HepG2 (cell line): ENCODE results near the gene SHPK. TPM values are rescaled to one million over a fixed set of nuclear protein-coding genes. Genes with fewer than 3 reads are reported as not detected.
A peak's percentile ranks its signal among the peaks of the same experiment; 100 is the strongest.

ENCODE experiments used
- ATF7-NPFF ChIP-seq: sonication (generic); formaldehyde crosslinking; IDR thresholded peaks from 2 replicates; pipeline ENCODE4 v1.8.1; 2023; ENCODE audit warnings: mild to moderate bottlenecking, low read depth, missing genetic modification reagents, moderate library complexity
- GPN1 ChIP-seq: sonication (generic); formaldehyde crosslinking; IDR thresholded peaks from 2 replicates; pipeline ENCODE4 v1.5.1; 2020; ENCODE audit warnings: missing genetic modification reagents, borderline replicate concordance
- HNF1B ChIP-seq: sonication (generic); formaldehyde crosslinking; IDR thresholded peaks from 2 replicates; pipeline ENCODE4 v1.5.1; 2020; ENCODE audit warnings: mild to moderate bottlenecking, moderate library complexity, missing genetic modification reagents
- MAF1 ChIP-seq: sonication (generic); formaldehyde crosslinking; IDR thresholded peaks from 2 replicates; pipeline ENCODE4 v1.5.0; 2020; ENCODE audit warnings: missing genetic modification reagents, borderline replicate concordance
- PHF5A ChIP-seq: IDR thresholded peaks from one replicate; pipeline ENCODE4 v1.6.1; 2018; ENCODE audit warnings: low read depth, missing genetic modification reagents; ENCODE audit not compliant: unreplicated experiment
- ZBTB7A ChIP-seq: sonication (generic); formaldehyde crosslinking; IDR thresholded peaks from 2 replicates; pipeline ENCODE4 v1.8.0; 2022; ENCODE audit warnings: mild to moderate bottlenecking, missing genetic modification reagents
- ZKSCAN8 ChIP-seq: IDR thresholded peaks from 2 replicates; pipeline ENCODE4 v1.6.1; 2016; ENCODE audit warnings: borderline replicate concordance, missing genetic modification reagents, missing compliant biosample characterization
- ZMYM4 ChIP-seq: sonication (generic); formaldehyde crosslinking; IDR thresholded peaks from 2 replicates; pipeline ENCODE4 v1.8.1; 2023; ENCODE audit warnings: mild to moderate bottlenecking, missing genetic modification reagents
- ZNF34 ChIP-seq: sonication (generic); formaldehyde crosslinking; IDR thresholded peaks from 2 replicates; pipeline ENCODE4 v1.4.0; 2020; ENCODE audit warnings: mild to moderate bottlenecking, missing genetic modification reagents, borderline replicate concordance
- ZNF564 ChIP-seq: sonication (generic); formaldehyde crosslinking; IDR thresholded peaks from 2 replicates; pipeline ENCODE4 v1.8.1; 2023; ENCODE audit warnings: mild to moderate bottlenecking, missing genetic modification reagents
- ZNF619 ChIP-seq: sonication (generic); formaldehyde crosslinking; IDR thresholded peaks from 2 replicates; pipeline ENCODE4 v1.4.0; 2020; ENCODE audit warnings: mild to moderate bottlenecking, missing genetic modification reagents
- ZNF674 ChIP-seq: sonication (generic); formaldehyde crosslinking; IDR thresholded peaks from 2 replicates; pipeline ENCODE4 v1.5.0; 2020; ENCODE audit warnings: low read depth, mild to moderate bottlenecking, missing genetic modification reagents
- polyA plus RNA-seq, 8 experiments: library from polyadenylated mRNA; depleted of rRNA in 3 of 8; stranded (reverse) in 7 of 8; unstranded in 1 of 8; fragments of >200 nt; fragmentation: Illumina TruSeq in 4 of 8; extraction: Trizol in 4 of 8; gene quantifications; 2 replicates each; pipeline versions ENCODE4 v1.2.1 to v1.2.3, GENCODE V29; 2011 to 2016; ENCODE audit warnings: low read depth in 4 of 8, missing spikeins in 1 of 8, mixed read lengths in 1 of 8; ENCODE audit not compliant: insufficient read depth in 1 of 8
- total RNA-seq, 5 experiments: library from RNA; depleted of rRNA; stranded (reverse); fragments of >200 nt; fragmentation: Illumina TruSeq; extraction: Trizol; gene quantifications; 2 replicates each; pipeline ENCODE4 v1.2.3, GENCODE V29; 2016; ENCODE audit warnings: low read depth in 1 of 5
- TF ChIP-seq, protein P1 (sequence below): IDR thresholded peaks from 2 replicates; pipeline ENCODE4 v1.6.1; 2016; ENCODE audit warnings: mild to moderate bottlenecking
- TF ChIP-seq, protein P2 (sequence below): sonication (generic); formaldehyde crosslinking; IDR thresholded peaks from 2 replicates; pipeline ENCODE4 v1.4.0; 2020; ENCODE audit warnings: mild to moderate bottlenecking, low read depth, missing genetic modification reagents
- TF ChIP-seq, protein P3 (sequence below), 2 experiments: IDR thresholded peaks; 2 replicates each; pipeline ENCODE4 v1.6.1; 2011 to 2012; ENCODE audit warnings: low read length in 2 of 2, borderline replicate concordance in 1 of 2, low read depth in 1 of 2, mild to moderate bottlenecking in 1 of 2, moderate library complexity in 1 of 2
- TF ChIP-seq, protein P4 (sequence below): sonication (generic); formaldehyde crosslinking; conservative IDR thresholded peaks from 2 replicates; pipeline ENCODE4 v1.8.1; 2023; ENCODE audit warnings: missing genetic modification reagents

SHPK gene
- total and polyA plus RNA-seq, 2 of the 13 experiments (the other 11 are each of a cell fraction or from before 2014, with no cell fraction given), result 16.2 to 30.9 TPM

DNA sequence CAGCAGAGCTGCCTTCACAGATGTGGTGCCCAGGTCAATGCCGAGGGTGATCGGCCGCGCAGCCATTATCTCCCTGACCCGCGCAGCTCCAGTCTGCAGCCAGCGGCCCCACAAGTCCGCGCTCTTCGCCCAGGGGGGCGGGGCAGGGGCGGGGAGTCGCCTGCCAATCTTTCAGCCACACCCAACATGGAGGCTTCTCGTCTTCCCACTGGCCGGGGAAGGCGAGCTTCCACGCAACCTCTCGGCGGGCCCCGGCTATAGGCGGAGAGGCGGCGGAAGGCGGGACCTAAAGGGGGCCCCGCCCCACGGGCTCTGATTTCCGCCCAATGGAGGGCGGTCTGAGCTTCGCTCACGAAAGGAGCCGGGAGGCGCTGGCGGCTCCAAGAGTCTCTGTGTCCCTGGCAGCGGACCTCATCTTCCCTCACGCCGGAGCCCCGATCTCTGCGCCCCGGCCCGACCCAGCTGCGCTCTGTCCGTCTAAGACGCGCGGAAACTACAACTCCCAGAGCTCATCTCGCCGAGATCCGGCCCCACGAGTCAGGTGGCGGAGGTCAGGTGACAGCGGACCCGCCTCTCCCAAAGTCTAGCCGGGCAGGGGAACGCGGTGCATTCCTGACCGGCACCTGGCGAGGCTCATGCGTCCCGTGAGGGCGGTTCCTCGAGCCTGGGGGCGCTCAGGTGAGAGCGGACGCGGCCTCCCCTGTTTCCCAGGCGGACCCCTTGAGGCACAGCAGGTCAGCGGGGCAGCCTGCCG is at the start of gene SHPK, which contains the start of gene CTNS (continued):
- TF ChIP-seq, protein P1, sequence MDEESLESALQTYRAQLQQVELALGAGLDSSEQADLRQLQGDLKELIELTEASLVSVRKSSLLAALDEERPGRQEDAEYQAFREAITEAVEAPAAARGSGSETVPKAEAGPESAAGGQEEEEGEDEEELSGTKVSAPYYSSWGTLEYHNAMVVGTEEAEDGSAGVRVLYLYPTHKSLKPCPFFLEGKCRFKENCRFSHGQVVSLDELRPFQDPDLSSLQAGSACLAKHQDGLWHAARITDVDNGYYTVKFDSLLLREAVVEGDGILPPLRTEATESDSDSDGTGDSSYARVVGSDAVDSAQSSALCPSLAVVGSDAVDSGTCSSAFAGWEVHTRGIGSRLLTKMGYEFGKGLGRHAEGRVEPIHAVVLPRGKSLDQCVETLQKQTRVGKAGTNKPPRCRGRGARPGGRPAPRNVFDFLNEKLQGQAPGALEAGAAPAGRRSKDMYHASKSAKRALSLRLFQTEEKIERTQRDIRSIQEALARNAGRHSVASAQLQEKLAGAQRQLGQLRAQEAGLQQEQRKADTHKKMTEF (CRISPR knock-in tag), result peak; percentile 81
- TF ChIP-seq MAF1 (CRISPR knock-in tag) (0 out of 2 replicates have a peak, but pooled peaks have one; percentile 56), ZNF34 (CRISPR knock-in tag) (no peak), ZKSCAN8 (CRISPR knock-in tag) (no peak), GPN1 (CRISPR knock-in tag) (0 out of 2 replicates have a peak, but pooled peaks have one; percentile 31), ZNF619 (CRISPR knock-in tag) (peak; percentile 66), PHF5A (CRISPR knock-in tag) (no peak), ATF7-NPFF (CRISPR knock-in tag) (no peak), ZBTB7A (peak; percentile 33; the same call in 1 of the 2 replicates), ZNF564 (CRISPR knock-in tag) (0 out of 2 replicates have a peak, but pooled peaks have one; percentile 80), ZMYM4 (CRISPR knock-in tag) (peak; percentile 38; the same call in 1 of the 2 replicates), HNF1B (peak; percentile 94), ZNF674 (CRISPR knock-in tag) (no peak)
- TF ChIP-seq, protein P2, sequence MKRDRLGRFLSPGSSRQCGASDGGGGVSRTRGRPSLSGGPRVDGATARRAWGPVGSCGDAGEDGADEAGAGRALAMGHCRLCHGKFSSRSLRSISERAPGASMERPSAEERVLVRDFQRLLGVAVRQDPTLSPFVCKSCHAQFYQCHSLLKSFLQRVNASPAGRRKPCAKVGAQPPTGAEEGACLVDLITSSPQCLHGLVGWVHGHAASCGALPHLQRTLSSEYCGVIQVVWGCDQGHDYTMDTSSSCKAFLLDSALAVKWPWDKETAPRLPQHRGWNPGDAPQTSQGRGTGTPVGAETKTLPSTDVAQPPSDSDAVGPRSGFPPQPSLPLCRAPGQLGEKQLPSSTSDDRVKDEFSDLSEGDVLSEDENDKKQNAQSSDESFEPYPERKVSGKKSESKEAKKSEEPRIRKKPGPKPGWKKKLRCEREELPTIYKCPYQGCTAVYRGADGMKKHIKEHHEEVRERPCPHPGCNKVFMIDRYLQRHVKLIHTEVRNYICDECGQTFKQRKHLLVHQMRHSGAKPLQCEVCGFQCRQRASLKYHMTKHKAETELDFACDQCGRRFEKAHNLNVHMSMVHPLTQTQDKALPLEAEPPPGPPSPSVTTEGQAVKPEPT (CRISPR knock-in tag), result no peak
- TF ChIP-seq, protein P3, sequence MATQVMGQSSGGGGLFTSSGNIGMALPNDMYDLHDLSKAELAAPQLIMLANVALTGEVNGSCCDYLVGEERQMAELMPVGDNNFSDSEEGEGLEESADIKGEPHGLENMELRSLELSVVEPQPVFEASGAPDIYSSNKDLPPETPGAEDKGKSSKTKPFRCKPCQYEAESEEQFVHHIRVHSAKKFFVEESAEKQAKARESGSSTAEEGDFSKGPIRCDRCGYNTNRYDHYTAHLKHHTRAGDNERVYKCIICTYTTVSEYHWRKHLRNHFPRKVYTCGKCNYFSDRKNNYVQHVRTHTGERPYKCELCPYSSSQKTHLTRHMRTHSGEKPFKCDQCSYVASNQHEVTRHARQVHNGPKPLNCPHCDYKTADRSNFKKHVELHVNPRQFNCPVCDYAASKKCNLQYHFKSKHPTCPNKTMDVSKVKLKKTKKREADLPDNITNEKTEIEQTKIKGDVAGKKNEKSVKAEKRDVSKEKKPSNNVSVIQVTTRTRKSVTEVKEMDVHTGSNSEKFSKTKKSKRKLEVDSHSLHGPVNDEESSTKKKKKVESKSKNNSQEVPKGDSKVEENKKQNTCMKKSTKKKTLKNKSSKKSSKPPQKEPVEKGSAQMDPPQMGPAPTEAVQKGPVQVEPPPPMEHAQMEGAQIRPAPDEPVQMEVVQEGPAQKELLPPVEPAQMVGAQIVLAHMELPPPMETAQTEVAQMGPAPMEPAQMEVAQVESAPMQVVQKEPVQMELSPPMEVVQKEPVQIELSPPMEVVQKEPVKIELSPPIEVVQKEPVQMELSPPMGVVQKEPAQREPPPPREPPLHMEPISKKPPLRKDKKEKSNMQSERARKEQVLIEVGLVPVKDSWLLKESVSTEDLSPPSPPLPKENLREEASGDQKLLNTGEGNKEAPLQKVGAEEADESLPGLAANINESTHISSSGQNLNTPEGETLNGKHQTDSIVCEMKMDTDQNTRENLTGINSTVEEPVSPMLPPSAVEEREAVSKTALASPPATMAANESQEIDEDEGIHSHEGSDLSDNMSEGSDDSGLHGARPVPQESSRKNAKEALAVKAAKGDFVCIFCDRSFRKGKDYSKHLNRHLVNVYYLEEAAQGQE (IDR thresholded peaks at IDR 0.05; ENCODE audit: borderline replicate concordance in 1 of 2, low read depth in 1 of 2, low read length in 2 of 2), result peak in 1 of 2 experiments; percentile 32; a peak in 1 of 4 replicates
- TF ChIP-seq, protein P4, sequence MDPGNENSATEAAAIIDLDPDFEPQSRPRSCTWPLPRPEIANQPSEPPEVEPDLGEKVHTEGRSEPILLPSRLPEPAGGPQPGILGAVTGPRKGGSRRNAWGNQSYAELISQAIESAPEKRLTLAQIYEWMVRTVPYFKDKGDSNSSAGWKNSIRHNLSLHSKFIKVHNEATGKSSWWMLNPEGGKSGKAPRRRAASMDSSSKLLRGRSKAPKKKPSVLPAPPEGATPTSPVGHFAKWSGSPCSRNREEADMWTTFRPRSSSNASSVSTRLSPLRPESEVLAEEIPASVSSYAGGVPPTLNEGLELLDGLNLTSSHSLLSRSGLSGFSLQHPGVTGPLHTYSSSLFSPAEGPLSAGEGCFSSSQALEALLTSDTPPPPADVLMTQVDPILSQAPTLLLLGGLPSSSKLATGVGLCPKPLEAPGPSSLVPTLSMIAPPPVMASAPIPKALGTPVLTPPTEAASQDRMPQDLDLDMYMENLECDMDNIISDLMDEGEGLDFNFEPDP, result 0 out of 2 replicates have a peak, but pooled peaks have one; percentile 89
